GM21717 (cell line): Measurements from ENCODE around the gene FFAR4.

ENCODE experiments used
- ATAC-seq: cut with Tn5 transposase; IDR thresholded peaks from one replicate; pipeline ENCODE4 v1.9.1; 2021; ENCODE audit warnings: mild to moderate bottlenecking, moderate library complexity; ENCODE audit not compliant: unreplicated experiment

FFAR4 gene

GRCh38 chr10:93570383-93570782, 3.9 kb downstream of the FFAR4 start:
- ATAC-seq: no peak

DNA sequence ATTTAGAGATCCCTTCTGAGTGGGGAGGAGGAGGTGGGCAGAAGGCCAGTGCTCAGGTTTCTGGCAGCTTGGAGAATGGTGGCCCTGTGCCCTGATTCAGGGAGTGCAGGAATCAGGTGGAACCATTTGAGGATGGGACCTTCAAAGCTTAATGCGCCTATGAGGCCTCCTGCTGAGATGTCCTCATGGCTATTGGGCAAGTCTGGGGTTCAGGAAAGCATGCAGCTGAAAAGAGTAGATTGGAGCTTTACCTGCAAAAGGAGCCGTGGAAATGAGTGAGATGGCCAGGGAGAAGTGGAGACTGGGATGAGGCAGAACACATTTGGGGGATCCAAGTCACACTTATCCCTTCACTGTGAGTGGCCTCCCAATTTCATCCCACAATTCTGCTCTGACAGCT, 6.1 kb downstream of the FFAR4 start:
- no peak for ATAC-seq

DNA sequence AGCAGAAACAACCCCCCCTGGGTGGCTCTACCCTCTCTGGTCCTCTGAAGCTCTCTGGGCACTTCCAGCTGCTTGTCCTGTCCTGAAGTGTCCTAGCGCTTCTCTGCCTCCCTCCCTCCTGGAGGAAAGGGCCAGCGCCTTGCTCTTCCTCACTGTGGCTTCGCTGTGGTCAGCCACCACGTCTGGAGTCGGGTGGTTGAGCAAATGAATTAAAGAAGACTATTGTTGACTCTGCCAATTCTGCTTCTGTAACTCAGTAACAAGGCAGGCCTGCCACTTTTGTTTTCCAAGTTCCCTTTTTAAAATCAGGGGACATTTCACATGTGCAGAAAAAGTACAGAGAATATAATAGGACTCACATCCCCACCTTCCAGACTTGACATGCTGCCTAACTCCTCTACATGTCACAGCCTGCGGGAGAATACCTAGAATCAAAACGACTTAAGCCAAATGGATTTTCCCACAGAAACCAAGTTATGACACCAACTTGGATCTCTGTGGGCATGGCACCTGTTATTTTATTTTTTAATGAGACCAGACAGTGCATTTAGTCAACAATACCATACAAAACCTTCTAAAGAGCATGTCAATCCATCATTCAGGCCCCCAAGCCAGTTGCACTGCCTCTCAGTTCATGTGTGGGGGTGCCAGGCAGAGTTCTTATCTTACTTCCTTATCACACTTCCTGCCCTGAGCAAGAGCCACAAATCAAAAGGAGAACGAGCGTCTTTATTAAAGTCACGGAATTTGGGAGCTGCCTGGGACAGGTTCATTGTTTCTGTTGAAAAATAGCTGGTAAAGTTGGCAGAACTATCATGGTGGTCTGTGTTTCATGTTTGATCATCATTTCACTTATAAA, 6.8 kb downstream of the FFAR4 start:
- no peak for ATAC-seq

GRCh38 chr10:93573924-93574323, 7.5 kb downstream of the FFAR4 start:
- ATAC-seq: no peak

- ATAC-seq: no peak
Measured at GRCh38 chr10:93576888-93577287, 10.4 kb downstream of the FFAR4 start.

DNA sequence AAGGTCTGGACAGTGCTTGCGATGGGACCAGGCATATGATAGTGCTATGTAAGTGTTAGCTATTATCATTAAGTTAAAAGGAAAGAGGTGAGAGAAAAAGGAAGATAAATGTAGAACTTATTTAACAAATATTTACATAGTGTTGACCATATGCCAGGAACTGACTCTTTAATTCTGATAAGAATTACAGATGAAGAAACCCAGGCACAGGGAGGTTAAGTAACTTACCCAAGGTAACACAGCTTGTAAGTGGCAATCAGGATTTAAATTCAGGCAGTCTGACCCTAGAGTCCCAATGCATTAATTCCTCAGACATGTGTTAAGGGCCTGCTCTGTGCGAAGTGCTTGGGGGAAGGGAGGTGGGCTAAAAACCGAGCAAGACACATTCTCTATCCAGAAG, 11.1 kb downstream of the FFAR4 start:
- ATAC-seq: no peak

DNA sequence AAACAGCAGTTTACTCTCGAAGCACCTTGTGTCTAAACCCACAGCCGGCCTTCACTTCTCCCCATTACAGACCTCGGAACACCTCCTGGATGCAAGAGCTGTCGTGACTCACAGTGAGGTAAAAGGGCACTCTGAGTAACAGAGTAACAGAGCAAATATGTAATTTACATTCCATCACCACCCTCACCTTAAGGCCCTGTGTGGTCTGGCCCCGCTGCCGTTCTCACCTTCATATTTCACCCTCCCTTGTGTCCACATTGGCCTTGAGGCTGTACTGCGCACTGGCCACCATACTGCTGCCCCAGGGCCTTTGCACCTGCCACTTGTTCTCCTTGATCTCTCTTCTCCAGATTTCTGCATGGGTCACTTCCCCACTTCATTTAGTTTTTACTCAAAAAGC, 12.6 kb downstream of the FFAR4 start:
- ATAC-seq: no peak

- no peak for ATAC-seq
Measured at GRCh38 chr10:93579985-93580711, 13.7 kb downstream of the FFAR4 start.

DNA sequence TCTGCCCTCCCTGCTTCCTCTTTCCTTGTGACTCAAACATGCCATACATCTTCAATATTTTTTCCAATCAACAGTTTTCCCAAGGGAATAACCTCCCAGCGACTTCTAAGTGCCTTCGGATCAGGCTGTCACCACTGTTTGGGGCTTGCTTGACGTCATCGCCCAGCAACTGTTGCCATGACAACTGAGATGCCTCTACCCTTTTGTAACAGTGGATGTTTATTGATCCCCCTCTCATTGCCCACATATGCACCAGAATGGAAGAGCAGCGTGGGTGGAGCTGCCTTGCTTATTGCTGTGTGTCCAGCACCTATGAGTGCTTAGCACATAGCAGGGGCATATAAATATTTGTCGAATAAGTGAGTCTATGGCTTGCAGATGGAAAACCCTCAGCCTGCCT, 14.4 kb downstream of the FFAR4 start:
- no peak for ATAC-seq

- ATAC-seq: no peak
Measured at GRCh38 chr10:93584445-93584844, 18.0 kb downstream of the FFAR4 start.

- no peak for ATAC-seq
Measured at GRCh38 chr10:93589648-93590562, 23.4 kb downstream of the FFAR4 start.

- ATAC-seq: no peak
Measured at GRCh38 chr10:93590638-93591037, 24.2 kb downstream of the FFAR4 start.

DNA sequence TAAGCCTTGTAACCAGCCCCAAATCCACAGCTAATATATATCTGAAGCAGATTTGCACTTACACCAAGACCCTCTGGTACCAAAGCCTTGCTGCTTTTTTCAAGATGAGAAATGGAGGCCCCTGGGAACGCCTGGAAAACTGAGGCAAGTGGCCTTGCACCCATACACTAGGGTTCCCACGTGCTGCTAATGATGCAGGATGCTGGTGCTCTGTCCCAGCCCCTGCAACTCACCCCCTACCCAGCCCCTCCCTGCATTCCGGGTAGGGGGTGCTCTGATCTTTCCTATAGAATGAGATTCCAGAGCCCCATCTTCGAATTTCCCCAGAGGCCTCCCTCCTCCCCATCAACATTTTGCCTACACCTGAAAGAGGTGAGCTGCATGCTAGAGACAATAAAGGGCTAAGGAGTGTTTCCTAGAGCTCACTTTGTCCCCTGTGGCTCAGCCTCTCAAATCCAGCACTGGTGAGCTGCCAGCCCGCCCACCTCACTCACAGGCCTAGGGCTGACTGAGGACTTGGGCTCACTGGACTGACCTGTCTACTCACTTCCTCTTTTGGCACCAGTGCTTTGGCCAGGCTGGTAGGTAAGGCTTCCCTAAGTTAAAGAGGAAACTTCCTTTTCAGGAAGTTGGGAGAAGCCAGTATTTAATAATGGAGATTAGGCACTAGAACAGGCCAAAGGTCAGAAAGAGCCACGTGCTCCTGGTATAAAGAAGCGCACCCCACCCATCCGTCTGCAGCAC, 24.8 kb downstream of the FFAR4 start:
- ATAC-seq: no peak

DNA sequence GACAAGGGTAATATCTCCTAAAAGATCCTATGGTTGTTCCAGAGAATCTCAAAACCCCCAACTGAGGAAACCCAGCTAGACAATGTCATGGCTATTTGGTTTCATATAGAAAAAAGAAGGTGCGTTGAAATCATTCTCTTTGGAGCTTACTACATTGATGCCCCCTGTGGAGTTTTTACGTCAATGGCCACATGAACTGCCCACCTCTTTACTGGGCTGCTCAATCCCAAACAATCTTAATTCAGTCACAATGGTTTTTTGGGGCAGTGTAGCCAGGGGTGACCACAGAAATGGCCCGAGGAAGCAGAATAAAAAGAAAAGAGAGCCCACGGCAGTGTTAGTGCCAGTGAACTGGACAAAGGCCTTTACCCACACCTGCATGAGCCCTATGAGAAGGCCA, 26.8 kb downstream of the FFAR4 start:
- no peak for ATAC-seq

- ATAC-seq: no peak
Measured at GRCh38 chr10:93593749-93594148, 27.3 kb downstream of the FFAR4 start.

DNA sequence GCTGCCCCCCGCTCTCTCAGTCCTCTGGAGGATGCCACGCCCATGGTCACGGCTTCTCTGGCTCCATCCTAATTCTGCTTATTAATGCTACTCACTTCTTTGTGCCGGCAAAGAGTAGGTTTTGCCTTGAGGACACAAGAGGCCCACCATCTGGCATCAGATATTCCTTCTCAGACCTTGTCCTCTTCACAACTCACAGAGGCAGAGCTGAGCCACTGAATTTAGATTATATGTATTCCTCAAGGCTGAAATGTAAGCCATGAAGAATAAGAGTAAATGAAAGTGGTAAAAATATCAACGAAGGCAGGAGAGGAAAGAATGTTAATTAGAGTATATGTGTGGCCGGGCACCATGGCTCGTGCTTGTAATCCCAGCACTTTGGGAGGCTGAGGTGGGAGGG, 28.1 kb downstream of the FFAR4 start:
- no peak for ATAC-seq

- ATAC-seq: no peak
Measured at GRCh38 chr10:93595378-93596161, 29.1 kb downstream of the FFAR4 start.

DNA sequence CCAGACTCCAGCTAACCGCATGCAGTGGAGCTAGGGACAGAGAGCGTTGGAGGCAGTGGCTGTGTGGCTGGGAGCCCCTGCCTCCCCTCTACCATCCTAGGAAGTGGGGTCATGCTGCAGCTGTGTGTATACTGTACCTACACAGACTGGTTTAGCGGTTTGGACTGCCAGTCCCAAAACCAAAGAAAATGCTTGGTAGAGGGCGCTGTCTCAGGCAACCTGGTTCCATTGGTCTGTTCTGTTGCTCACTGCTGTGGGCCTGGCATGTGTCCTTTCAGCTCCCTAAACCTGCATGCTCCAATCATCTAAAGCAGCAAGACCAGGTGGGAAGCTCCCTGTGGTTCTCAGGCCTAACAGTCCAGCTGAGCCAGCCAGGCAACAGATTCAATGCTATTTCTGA, 30.1 kb downstream of the FFAR4 start:
- ATAC-seq: no peak

GRCh38 chr10:93597075-93597599, 30.7 kb downstream of the FFAR4 start:
- no peak for ATAC-seq

GRCh38 chr10:93598157-93598556, 31.7 kb downstream of the FFAR4 start:
- no peak for ATAC-seq
